ENCODE data around the gene MBNL1.

MBNL1 gene

DNA sequence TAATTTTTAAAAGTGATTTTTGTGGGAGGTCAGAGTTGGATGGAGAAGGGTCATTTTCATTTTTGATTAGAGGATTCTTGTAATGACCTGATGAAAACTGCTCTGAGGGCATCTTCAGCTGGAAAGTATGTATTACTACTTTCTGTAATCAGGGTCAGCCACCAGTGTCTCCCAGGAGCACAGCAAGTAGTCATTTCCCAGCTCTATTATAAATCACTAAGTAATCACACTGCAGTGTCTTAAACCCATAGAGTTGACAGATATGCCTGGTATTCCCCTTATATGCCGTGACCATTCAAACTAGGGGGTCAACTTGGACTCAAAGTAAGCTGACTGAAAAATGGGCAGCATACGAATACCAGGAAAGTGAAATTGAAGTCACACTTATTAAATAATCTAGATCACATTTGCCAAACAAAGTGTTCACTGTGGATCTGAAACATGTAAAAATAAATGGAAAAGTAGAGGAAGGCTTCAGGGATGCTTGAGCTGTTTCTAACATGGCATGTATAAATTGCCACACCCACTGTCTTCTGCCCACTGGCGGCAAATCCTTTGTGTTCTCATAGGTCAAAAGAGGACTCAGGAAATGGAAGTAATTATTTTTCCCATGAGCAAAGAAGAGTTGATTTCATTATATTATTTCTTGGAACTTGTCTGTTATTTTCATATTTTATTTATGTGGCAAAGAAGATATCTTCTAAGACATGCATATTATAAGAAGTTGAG is 105.7 kb downstream of the MBNL1 start:
- H2AK5ac ChIP-seq (ENCODE audit: low read depth, low read length) = no peak overlapping the region
- H3K9me3 ChIP-seq (replicated peaks in 1 of 2; ENCODE audit: control insufficient read depth in 2 of 2, insufficient read depth in 1 of 2, low read depth in 1 of 2, low read length in 2 of 2) = peaks cover 0 to 2% of the 10 kb centered on the region in 2 donors
- H3K23ac ChIP-seq (ENCODE audit: low read depth, low read length, poor library complexity) = no peak overlapping the region
- H2BK15ac ChIP-seq (ENCODE audit: low read length) = no peak overlapping the region
- H4K8ac ChIP-seq (ENCODE audit: low read depth, low read length) = no peak overlapping the region
- H3K18ac ChIP-seq (ENCODE audit: low read length) = no peak overlapping the region
- H3K27me3 ChIP-seq (ENCODE audit: control insufficient read depth in 3 of 3, insufficient read depth in 3 of 3, low read depth in 1 of 3, low read length in 3 of 3) = no peaks in the 10 kb centered on the region
- no peak overlapping the region for H3K9ac ChIP-seq (ENCODE audit: low read depth, low read length, poor library complexity)
- no peak overlapping the region for H4K91ac ChIP-seq (ENCODE audit: low read depth, low read length, poor library complexity)
- H3K4me3 ChIP-seq (ENCODE audit: low read length in 2 of 2) = no peak overlapping the region
- no peaks in the 10 kb centered on the region for H3K79me1 ChIP-seq (ENCODE audit: low read depth, low read length)
- no peak overlapping the region for H2BK5ac ChIP-seq (ENCODE audit: low read length)
- H2AFZ ChIP-seq (ENCODE audit: low read length) = no peak overlapping the region
- H3K4ac ChIP-seq (ENCODE audit: low read length) = no peak overlapping the region
- H3K4me2 ChIP-seq (ENCODE audit: insufficient read depth, low read length, poor library complexity, severe bottlenecking) = no peak overlapping the region
- no peak overlapping the region for H2BK120ac ChIP-seq (ENCODE audit: low read depth, low read length)
- no peaks in the 10 kb centered on the region for H3K36me3 ChIP-seq (replicated peaks in 1 of 2; ENCODE audit: control insufficient read depth in 2 of 2, insufficient read depth in 2 of 2, low read length in 2 of 2)
- H3K4me1 ChIP-seq (ENCODE audit: control insufficient read depth in 2 of 2, insufficient read depth in 1 of 2, low read depth in 1 of 2, low read length in 2 of 2) = no peaks in the 10 kb centered on the region
- WGBS, 2 donors (ENCODE audit: extremely low coverage in 2 of 2, insufficient read length in 2 of 2, insufficient replicate concordance in 1 of 2) = no CpG with 5 or more reads among the region's 3 CpGs
- no peak overlapping the region for H3K14ac ChIP-seq (ENCODE audit: low read length)
- H2BK12ac ChIP-seq (ENCODE audit: low read length) = no peak overlapping the region
- H3K27ac ChIP-seq (replicated peaks; ENCODE audit: low read length) = no peak overlapping the region
- DNase-seq (ENCODE audit: low spot score) = no peak

GRCh38 chr3:152375546-152375945 is 106.8 kb downstream of the MBNL1 start:
- Histone ChIP-seq H3K18ac (ENCODE audit: low read length) (no peak overlapping the region), H3K36me3 (replicated peaks in 1 of 2; ENCODE audit: control insufficient read depth in 2 of 2, insufficient read depth in 2 of 2, low read length in 2 of 2) (no peaks in the 10 kb centered on the region), H3K79me1 (ENCODE audit: low read depth, low read length) (no peaks in the 10 kb centered on the region), H3K27ac (replicated peaks; ENCODE audit: low read length) (no peak overlapping the region), H3K4me2 (ENCODE audit: insufficient read depth, low read length, poor library complexity, severe bottlenecking) (no peak overlapping the region), H2AFZ (ENCODE audit: low read length) (no peak overlapping the region), H3K4me3 (ENCODE audit: low read length in 2 of 2) (no peak overlapping the region), H4K8ac (ENCODE audit: low read depth, low read length) (no peak overlapping the region), H3K27me3 (ENCODE audit: control insufficient read depth in 3 of 3, insufficient read depth in 3 of 3, low read depth in 1 of 3, low read length in 3 of 3) (no peaks in the 10 kb centered on the region), H3K9ac (ENCODE audit: low read depth, low read length, poor library complexity) (no peak overlapping the region), H2AK5ac (ENCODE audit: low read depth, low read length) (no peak overlapping the region), H3K4ac (ENCODE audit: low read length) (no peak overlapping the region), H2BK5ac (ENCODE audit: low read length) (no peak overlapping the region), H3K23ac (ENCODE audit: low read depth, low read length, poor library complexity) (no peak overlapping the region), H3K9me3 (replicated peaks in 1 of 2; ENCODE audit: control insufficient read depth in 2 of 2, insufficient read depth in 1 of 2, low read depth in 1 of 2, low read length in 2 of 2) (peaks cover 0 to 2% of the 10 kb centered on the region in 2 donors), H2BK120ac (ENCODE audit: low read depth, low read length) (no peak overlapping the region), H3K14ac (ENCODE audit: low read length) (no peak overlapping the region), H2BK15ac (ENCODE audit: low read length) (no peak overlapping the region), H4K91ac (ENCODE audit: low read depth, low read length, poor library complexity) (no peak overlapping the region), H2BK12ac (ENCODE audit: low read length) (no peak overlapping the region), H3K4me1 (ENCODE audit: control insufficient read depth in 2 of 2, insufficient read depth in 1 of 2, low read depth in 1 of 2, low read length in 2 of 2) (no peaks in the 10 kb centered on the region)
- no peak for DNase-seq (ENCODE audit: low spot score)
- no CpG with 5 or more reads among the region's 3 CpGs for WGBS, 2 donors (ENCODE audit: extremely low coverage in 2 of 2, insufficient read length in 2 of 2, insufficient replicate concordance in 1 of 2)

GRCh38 chr3:152376351-152377183 is 107.8 kb downstream of the MBNL1 start:
- H2AK5ac ChIP-seq (ENCODE audit: low read depth, low read length) = no peak overlapping the region
- H2BK120ac ChIP-seq (ENCODE audit: low read depth, low read length) = no peak overlapping the region
- no peaks in the 10 kb centered on the region for H3K79me1 ChIP-seq (ENCODE audit: low read depth, low read length)
- no peak overlapping the region for H3K23ac ChIP-seq (ENCODE audit: low read depth, low read length, poor library complexity)
- no peak overlapping the region for H2BK15ac ChIP-seq (ENCODE audit: low read length)
- H2BK5ac ChIP-seq (ENCODE audit: low read length) = no peak overlapping the region
- WGBS, 2 donors (ENCODE audit: extremely low coverage in 2 of 2, insufficient read length in 2 of 2, insufficient replicate concordance in 1 of 2) = no CpG with 5 or more reads among the region's 9 CpGs
- no peak overlapping the region for H3K4me3 ChIP-seq (ENCODE audit: low read length in 2 of 2)
- no peak overlapping the region for H2AFZ ChIP-seq (ENCODE audit: low read length)
- no peak overlapping the region for H4K91ac ChIP-seq (ENCODE audit: low read depth, low read length, poor library complexity)
- no peak overlapping the region for H4K8ac ChIP-seq (ENCODE audit: low read depth, low read length)
- H3K14ac ChIP-seq (ENCODE audit: low read length) = no peak overlapping the region
- no peaks in the 10 kb centered on the region for H3K4me1 ChIP-seq (ENCODE audit: control insufficient read depth in 2 of 2, insufficient read depth in 1 of 2, low read depth in 1 of 2, low read length in 2 of 2)
- no peaks in the 10 kb centered on the region for H3K27me3 ChIP-seq (ENCODE audit: control insufficient read depth in 3 of 3, insufficient read depth in 3 of 3, low read depth in 1 of 3, low read length in 3 of 3)
- H3K9me3 ChIP-seq (replicated peaks in 1 of 2; ENCODE audit: control insufficient read depth in 2 of 2, insufficient read depth in 1 of 2, low read depth in 1 of 2, low read length in 2 of 2) = peaks cover 0 to 2% of the 10 kb centered on the region in 2 donors
- DNase-seq (ENCODE audit: low spot score) = no peak
- no peak overlapping the region for H2BK12ac ChIP-seq (ENCODE audit: low read length)
- no peak overlapping the region for H3K27ac ChIP-seq (replicated peaks; ENCODE audit: low read length)
- H3K36me3 ChIP-seq (replicated peaks in 1 of 2; ENCODE audit: control insufficient read depth in 2 of 2, insufficient read depth in 2 of 2, low read length in 2 of 2) = no peaks in the 10 kb centered on the region
- no peak overlapping the region for H3K4ac ChIP-seq (ENCODE audit: low read length)
- H3K4me2 ChIP-seq (ENCODE audit: insufficient read depth, low read length, poor library complexity, severe bottlenecking) = no peak overlapping the region
- H3K18ac ChIP-seq (ENCODE audit: low read length) = no peak overlapping the region
- H3K9ac ChIP-seq (ENCODE audit: low read depth, low read length, poor library complexity) = no peak overlapping the region

DNA sequence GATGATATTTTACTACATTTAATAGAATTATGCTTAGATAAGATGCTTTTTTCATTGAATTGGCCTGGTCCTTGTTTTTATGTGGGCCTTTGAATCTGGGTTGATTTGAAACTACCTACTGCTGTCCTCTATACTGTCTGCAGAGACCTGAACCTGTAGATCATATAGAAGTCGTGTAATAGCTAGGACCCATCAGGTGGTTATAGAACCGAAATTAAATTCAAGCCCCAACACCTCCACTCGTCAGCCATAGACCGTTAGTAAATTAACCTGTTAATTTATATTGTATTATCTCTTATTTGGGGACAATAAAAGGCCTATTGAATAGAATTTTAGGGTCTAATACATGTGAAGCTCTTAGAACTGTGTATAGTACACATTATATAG is 108.4 kb downstream of the MBNL1 start:
- H2BK5ac ChIP-seq (ENCODE audit: low read length) = no peak overlapping the region
- H3K14ac ChIP-seq (ENCODE audit: low read length) = no peak overlapping the region
- H3K4me1 ChIP-seq (ENCODE audit: control insufficient read depth in 2 of 2, insufficient read depth in 1 of 2, low read depth in 1 of 2, low read length in 2 of 2) = no peaks in the 10 kb centered on the region
- no peaks in the 10 kb centered on the region for H3K36me3 ChIP-seq (replicated peaks in 1 of 2; ENCODE audit: control insufficient read depth in 2 of 2, insufficient read depth in 2 of 2, low read length in 2 of 2)
- WGBS, 2 donors (ENCODE audit: extremely low coverage in 2 of 2, insufficient read length in 2 of 2, insufficient replicate concordance in 1 of 2) = no CpG with 5 or more reads among the region's 4 CpGs
- no peak overlapping the region for H2AFZ ChIP-seq (ENCODE audit: low read length)
- no peak overlapping the region for H3K9ac ChIP-seq (ENCODE audit: low read depth, low read length, poor library complexity)
- H2AK5ac ChIP-seq (ENCODE audit: low read depth, low read length) = no peak overlapping the region
- H3K4me3 ChIP-seq (ENCODE audit: low read length in 2 of 2) = no peak overlapping the region
- H3K27me3 ChIP-seq (ENCODE audit: control insufficient read depth in 3 of 3, insufficient read depth in 3 of 3, low read depth in 1 of 3, low read length in 3 of 3) = no peaks in the 10 kb centered on the region
- H4K91ac ChIP-seq (ENCODE audit: low read depth, low read length, poor library complexity) = no peak overlapping the region
- no peaks in the 10 kb centered on the region for H3K79me1 ChIP-seq (ENCODE audit: low read depth, low read length)
- H2BK15ac ChIP-seq (ENCODE audit: low read length) = no peak overlapping the region
- no peak overlapping the region for H3K4ac ChIP-seq (ENCODE audit: low read length)
- H3K18ac ChIP-seq (ENCODE audit: low read length) = no peak overlapping the region
- no peak overlapping the region for H2BK120ac ChIP-seq (ENCODE audit: low read depth, low read length)
- no peak overlapping the region for H2BK12ac ChIP-seq (ENCODE audit: low read length)
- H4K8ac ChIP-seq (ENCODE audit: low read depth, low read length) = no peak overlapping the region
- H3K4me2 ChIP-seq (ENCODE audit: insufficient read depth, low read length, poor library complexity, severe bottlenecking) = no peak overlapping the region
- no peak for DNase-seq (ENCODE audit: low spot score)
- no peak overlapping the region for H3K23ac ChIP-seq (ENCODE audit: low read depth, low read length, poor library complexity)
- H3K27ac ChIP-seq (replicated peaks; ENCODE audit: low read length) = no peak overlapping the region
- H3K9me3 ChIP-seq (replicated peaks in 1 of 2; ENCODE audit: control insufficient read depth in 2 of 2, insufficient read depth in 1 of 2, low read depth in 1 of 2, low read length in 2 of 2) = peaks cover 0 to 2% of the 10 kb centered on the region in 2 donors

Data from neuronal stem cell (in vitro differentiated cells).